Measurements from ENCODE around the gene GRSF1.
"Not testable (repeated sequence)": the region's sequence is repeated elsewhere in the genome, so short reads cannot be mapped to it uniquely, and the experiment has no call there.

The GRSF1 gene

GRCh38 chr4:70833675-70834074 lies 6.0 kb downstream of the GRSF1 start:
- no peak for DNase-seq

GRCh38 chr4:70831293-70831692 lies 8.4 kb downstream of the GRSF1 start:
- DNase-seq, result no peak

- DNase-seq, result no peak
Measured at GRCh38 chr4:70830054-70830453, 9.6 kb downstream of the GRSF1 start.

GRCh38 chr4:70829492-70829891 lies 10.2 kb downstream of the GRSF1 start:
- no peak for DNase-seq

GRCh38 chr4:70829015-70829414 lies 10.7 kb downstream of the GRSF1 start:
- no peak for DNase-seq

GRCh38 chr4:70818921-70819320 lies 20.8 kb downstream of the GRSF1 start:
- DNase-seq, result no peak

GRCh38 chr4:70818173-70818855 lies 21.4 kb downstream of the GRSF1 start:
- DNase-seq, result no peak

GRCh38 chr4:70816894-70817293 lies 22.8 kb downstream of the GRSF1 start:
- no peak for DNase-seq

GRCh38 chr4:70815370-70815769 lies 24.3 kb downstream of the GRSF1 start:
- no peak for DNase-seq

- DNase-seq, result no peak
Measured at GRCh38 chr4:70808151-70808550, 31.5 kb downstream of the GRSF1 start.

GRCh38 chr4:70802928-70803580 lies 36.6 kb downstream of the GRSF1 start:
- DNase-seq, result no peak

GRCh38 chr4:70801265-70801809 lies 38.4 kb downstream of the GRSF1 start:
- DNase-seq, result no peak

- DNase-seq, result no peak
Measured at GRCh38 chr4:70793626-70794025, 46.1 kb downstream of the GRSF1 start.

GRCh38 chr4:70788733-70789132 lies 51.0 kb downstream of the GRSF1 start:
- no peak for DNase-seq

- DNase-seq, result no peak
Measured at GRCh38 chr4:70787496-70787895, 52.2 kb downstream of the GRSF1 start.

- no peak for DNase-seq
Measured at GRCh38 chr4:70783096-70783495, 56.6 kb downstream of the GRSF1 start.

- DNase-seq, result no peak
Measured at GRCh38 chr4:70778888-70779422, 60.7 kb downstream of the GRSF1 start.

- DNase-seq, result no peak
Measured at GRCh38 chr4:70772929-70773555, 66.6 kb downstream of the GRSF1 start.

- not testable (repeated sequence) for DNase-seq
Measured at GRCh38 chr4:70769396-70769795, 70.3 kb downstream of the GRSF1 start.

- DNase-seq, result no peak
Measured at GRCh38 chr4:70768301-70768948, 71.3 kb downstream of the GRSF1 start.
